Fibroblast of skin of right quadriceps (primary cell): ENCODE results near the gene ANO6.
"Not testable (repeated sequence)": the region's sequence is repeated elsewhere in the genome, so short reads cannot be mapped to it uniquely, and the experiment has no call there.

ENCODE experiments used
- DNase-seq: peaks from one replicate; pipeline ENCODE4 v3.0.0-alpha.2; 2013

Gene ANO6

DNA sequence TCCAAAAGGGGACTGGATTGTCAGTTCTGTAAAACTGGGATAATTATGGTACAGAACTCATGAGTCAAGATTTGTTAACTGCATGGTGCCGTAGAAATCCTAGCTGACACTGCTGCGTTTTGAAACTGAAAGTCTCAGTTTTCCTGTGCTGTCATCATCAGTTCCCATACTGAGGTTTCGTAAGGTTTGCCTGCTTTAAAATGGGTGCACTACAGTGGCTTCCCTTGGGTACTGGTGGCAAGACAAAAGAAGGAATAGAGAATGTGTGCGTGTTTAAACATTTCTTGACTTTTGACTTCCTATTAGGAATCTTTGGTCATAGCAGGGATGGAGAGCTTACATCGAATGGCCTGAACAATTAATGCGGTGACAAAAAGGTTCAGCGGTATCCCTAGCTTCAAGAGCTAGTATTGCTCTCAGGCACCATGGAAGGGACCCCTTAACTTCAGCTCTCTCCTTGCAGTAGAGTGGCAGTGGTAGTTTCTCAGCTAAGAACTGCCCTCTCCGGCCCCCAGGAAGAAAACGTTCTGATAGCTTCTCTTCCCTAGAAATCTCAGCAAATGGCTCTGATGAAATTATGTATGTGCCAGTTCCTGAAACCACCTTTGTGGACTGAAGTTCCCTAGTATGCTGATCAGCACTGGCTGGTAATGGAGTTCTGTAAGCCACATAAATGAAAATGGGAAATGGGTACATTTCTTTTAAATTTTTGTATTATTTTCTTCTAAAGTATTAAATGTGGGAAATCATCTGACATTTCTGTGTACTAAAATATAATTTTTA, 28.9 kb downstream of the ANO6 start:
- DNase-seq, result peak; percentile 27

DNA sequence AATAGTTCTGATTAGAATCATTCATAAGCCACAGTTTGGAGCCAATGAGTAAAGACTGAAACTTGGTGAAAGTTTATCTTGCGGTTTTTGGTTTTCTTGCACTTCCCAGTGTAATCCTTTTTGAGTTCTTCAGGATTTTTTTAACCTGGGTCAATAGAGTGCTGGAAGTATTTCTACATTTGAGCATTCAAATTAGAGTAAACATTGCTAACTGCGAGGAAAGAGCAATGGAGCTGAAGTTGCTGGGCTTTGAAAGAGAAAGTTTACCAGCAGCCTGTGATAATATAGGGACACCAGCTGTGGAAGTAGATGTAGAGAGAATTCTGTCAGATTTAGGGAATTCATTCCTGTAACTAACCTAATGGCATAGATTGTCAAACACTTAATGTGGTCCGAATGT, 30.3 kb downstream of the ANO6 start:
- no peak for DNase-seq

DNA sequence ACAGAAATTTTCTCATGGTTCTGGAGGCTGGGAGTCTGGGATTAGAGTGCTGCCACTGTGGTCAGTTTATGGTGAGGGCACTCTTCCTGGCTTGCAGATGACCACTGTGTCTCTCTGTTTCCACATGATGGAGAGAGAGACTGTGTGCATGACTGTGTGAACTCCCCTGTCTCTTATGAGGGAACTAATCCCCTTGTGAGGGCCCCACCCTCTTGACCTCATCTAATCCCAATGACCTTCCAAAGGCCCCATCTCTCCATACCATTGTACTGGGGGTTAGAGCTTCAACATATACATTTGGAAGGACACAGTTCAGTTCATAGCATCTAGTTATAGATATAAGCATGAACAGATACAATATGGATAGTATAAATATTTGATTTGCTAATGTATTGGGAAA, 31.7 kb downstream of the ANO6 start:
- no peak for DNase-seq

DNA sequence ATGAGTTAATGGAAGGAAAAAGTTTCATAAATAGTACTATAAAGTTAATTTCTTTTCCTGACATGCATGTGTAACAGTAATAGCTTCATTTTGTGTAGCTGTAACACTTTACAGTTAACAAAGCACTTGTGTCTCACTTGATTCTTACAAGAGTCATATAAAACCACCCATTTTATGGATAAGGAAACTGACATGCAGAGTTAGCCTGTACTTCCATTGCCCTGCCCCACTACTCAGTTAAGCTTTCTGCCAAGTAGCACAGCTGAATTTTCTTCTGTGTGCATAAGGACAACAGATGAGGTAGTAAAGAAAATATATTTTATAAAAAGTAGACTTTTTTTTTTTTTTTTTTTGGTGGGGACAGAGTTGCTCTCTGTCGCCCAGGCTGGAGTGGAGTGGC, 32.2 kb downstream of the ANO6 start:
- no peak for DNase-seq

DNA sequence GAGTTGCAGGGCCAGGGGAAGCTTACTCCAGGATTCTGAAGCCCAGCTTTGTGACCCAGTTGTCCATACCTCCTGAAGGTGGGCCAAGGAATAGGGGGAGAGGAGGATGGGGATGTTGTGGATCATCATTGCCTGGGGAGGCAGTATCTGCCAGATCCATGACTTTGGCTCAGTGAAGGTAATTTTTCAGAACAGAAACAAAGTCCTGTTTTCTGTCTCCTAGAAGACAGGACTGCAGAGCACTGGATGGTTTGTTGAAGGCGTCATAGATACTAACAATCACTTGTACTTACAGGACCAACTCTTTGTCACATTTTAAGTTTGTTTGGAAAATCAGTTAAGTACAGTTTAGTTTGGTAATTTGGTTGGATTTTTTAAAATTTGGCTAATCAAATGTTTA, 38.4 kb downstream of the ANO6 start:
- DNase-seq, result no peak

DNA sequence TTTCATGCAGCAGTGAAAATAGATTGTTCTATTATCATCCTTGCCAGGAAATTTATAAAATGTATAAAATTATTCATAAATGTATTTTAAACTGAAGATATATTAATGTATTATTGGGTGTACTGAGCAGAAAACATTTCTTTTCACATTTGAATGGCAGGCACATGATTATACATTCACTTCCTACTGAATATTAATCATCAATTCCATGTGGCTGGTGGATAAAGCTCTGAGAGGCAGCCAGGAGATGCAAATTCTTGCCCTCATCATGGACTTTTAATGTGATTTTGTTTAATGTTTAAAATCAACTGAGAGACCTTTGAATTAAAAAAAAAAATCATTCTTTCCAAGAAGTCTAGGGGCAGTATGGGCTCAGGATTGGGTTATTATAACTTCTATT, 40.8 kb downstream of the ANO6 start:
- no peak for DNase-seq

DNA sequence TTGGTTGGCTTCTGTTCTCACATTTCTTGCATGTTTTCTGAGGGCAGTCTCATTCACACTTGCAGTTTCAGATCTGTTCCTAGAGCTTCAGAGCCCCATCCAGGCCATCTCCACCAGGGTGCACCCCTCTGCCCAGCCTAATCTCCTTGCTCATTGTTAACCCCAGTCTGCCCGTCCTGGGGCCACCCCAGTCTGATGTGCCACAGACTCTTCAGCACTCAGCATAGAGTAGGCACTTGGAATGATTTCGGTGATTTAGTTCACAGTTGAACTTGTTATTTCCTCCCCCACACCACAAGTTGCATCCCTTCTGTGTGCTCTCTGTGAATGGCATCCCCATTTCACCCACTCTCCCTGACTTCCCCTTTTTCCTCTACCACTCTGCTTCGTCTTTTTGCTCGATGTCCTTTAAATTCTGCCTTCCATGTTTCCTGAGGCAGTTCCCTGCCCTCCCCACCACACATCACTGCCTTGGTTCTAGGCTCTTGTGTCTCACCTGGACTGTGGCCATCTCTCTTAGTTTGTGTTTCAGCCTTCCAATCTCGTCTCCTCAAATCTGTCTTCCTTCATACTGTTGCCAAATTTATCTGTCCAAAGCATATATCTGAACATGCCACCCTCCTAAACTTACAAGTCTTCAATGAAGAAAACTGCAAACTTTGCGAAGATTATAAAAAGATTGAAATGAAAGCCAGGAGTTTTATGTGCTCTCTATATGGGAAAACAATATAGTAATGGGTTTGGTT, 41.5 kb downstream of the ANO6 start:
- no peak for DNase-seq

DNA sequence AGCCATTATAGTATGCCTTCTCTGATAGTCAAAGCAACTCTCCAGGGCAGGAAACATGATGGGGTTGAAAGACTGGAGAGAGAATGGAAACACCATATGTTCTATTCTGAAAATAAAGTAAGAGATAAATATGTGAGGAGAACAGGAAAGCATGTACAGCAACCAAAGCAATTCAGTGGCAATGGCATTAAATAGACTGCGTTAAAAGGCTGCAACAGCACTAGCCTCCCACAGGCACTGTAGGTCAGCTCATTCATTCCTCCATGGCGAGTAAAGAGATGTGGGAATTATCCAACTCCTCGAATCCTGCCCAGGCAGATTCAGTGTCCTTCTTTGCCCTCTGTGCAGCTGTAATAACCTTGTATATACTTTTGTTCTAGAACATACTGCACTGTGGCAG, 43.8 kb downstream of the ANO6 start:
- DNase-seq, result peak; percentile 69

DNA sequence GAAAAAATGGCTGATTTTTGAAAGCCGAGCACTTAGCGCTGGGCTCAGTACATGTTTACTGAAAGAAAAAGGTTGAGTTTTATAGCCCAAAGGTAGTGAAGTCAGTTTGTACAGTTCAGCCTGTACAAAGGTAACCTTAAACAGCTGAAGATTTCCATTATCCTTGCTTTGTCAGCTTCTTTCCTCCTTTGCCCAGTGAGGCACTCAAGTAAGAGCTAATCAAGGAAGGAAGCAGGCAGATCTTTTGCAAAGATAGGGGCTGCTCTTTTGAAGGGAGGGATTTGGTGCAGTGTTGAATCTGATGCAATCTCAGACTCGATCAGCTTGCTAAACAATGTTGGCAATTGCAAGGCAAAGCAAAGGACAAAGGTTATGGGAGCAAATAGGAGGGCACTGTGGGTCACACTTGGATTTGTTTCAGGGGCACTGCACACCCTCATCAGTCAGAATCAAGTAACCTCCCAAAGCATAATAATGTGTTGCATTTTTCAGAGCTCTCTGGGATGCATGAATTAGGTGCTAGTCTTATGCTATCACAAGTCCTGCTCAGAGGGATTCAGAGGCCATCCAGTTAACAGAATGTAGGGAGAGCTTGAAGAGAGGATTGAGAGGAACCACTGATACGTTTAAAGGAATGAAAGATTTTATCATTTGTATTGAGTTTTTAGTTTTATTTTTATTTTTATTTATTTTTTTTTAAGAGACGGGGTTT, 44.4 kb downstream of the ANO6 start:
- DNase-seq, result peak; percentile 53

DNA sequence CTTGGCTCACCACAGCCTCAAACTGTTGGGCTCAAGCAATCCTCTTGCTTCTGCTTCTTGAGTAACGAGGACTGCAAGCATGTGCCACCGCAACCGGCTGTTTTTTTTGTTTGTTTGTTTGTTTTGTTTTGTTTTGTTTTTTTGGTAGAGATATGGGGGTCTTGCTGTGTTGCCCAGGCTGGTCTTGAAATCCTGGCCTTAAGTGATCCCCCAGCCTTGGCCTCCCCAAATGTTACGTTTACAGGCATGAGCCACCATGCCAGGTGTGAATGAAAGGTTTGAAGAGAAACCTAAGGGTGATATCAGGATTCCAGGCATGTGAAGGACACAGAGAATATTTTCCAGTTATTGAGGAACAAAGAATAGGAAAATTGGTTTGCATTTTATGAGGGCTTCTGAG, 45.0 kb downstream of the ANO6 start:
- DNase-seq, result no peak

DNA sequence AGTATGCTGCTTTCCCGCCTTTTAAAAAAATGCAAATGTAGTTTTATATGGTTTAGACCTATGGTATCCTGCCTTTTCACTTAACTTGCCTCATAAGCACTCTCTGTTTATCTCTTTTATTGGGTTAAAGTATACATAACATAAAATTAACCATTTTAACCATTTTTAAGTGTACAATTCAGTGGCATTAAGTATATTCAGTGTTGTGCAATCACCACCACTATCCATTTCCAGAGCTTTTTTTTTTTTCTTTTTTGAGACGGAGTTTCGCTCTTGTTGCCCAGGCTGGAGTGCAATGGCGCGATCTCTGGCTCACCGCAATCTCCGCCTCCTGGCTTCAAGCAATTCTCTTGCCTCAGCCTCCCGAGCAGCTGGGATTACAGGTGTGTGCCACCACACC, 46.3 kb downstream of the ANO6 start:
- DNase-seq, result not testable (repeated sequence)

DNA sequence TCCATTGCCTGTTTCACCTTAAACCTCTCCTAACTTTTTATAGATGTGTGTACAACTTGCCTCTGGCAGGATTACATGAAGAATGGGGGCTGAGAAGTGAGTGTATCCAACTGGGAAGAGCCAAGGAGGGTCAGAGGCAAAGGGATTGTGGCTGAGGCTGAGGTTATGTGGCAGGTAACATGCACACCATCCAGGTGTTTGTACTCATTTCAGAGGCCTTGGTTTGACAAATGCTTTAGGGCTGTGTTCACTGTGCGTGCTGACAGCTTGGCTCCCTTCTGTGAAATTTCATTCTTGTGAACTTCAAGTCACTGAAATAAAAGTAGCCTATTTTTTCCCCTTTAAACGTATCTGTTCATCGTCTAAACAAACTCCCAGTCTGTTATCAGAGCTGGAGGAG, 47.7 kb downstream of the ANO6 start:
- no peak for DNase-seq

DNA sequence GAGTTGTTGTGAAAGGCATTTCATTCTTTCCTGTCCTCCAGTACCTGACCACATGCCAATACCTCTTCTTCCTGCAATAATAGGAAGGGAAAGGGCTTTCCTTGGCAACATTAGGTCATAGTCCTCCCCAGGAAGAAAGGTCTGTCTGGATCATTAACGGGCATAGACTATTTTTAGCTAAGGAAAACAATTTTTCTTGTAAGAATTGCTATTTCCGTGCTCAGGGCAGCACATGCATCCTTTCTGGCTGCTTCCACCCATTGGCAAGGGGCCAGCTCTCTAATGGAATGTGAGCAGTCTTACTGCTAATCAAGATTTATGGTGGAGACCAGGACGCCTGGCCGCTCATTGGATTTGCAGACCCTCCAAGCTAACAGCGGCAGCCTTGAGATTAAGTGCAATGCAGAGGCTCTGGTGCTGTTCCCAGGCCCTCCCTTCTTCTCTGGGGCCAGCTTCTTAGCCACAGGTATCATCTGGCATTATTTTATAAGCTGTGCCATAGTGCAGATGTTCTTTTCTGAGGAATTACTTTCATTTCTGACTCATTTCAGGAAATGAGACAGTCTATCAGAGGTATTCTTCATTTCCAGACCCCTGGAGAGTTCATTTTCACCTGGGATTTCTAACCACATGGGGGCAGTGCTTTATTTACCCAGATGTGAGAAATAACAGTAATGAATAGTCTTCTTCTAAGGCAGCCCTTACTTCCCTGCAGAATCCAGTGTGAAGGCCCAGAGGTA, 52.9 kb downstream of the ANO6 start:
- DNase-seq, result peak; percentile 94

DNA sequence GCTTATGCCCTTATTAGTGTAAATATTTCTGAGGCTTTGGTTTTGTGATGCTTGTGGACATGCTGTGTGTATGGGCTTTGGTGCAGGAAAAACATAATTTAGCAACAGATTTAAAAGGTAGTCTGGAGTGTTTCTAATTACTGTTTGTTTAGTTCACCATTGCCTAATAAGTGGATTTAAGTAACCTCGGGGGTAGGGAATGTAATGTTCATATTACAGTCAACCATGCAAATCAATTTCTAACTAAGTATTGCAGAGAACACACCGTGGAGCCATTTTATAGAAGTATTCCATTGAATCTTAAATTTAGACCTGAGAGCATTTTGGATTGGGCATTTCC, 53.5 kb downstream of the ANO6 start:
- DNase-seq, result no peak

DNA sequence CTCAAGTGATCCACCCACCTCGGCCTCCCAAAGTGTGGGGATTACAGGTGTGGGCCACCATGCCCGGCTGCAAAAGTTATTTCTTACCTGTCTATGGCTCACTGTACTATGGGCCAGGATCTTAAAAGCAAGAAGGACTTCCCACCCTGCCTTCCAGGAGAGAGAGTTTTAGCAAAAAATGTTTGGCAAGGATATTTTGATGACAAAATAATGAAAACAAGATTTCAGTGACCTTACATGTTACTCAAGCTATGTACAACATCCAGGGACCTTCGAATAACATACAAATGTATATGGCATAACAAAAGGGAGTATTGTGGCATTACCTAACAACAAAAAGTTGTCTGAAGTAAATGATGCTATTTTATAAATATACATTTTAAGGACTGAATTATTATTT, 55.1 kb downstream of the ANO6 start:
- no peak for DNase-seq

DNA sequence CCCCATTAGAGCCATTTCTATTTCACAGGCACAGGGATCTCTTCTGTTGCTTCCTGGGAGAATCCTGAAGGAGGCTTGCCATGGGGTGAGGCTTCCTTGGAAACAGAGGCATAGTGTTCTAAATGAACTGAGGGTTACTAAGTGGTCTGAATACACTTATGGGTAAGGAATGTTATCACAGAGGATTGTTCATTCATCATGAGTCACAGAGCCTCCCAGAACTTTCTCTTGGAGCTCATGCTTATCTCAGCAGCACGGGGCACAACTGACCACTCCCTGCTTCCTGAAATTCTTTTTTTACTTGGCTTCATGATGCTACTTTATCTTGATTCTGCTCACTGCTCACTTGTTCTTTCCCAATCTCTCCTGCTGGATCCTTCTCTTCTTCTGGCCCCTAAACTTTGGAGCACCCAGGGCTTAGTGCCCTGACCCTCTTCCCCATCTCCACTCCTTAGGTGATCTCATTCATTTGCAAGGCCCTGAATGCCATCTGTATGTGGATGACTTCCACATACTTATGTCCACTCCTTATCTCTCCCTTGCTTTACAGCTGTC, 57.9 kb downstream of the ANO6 start:
- peak; percentile 93 for DNase-seq

DNA sequence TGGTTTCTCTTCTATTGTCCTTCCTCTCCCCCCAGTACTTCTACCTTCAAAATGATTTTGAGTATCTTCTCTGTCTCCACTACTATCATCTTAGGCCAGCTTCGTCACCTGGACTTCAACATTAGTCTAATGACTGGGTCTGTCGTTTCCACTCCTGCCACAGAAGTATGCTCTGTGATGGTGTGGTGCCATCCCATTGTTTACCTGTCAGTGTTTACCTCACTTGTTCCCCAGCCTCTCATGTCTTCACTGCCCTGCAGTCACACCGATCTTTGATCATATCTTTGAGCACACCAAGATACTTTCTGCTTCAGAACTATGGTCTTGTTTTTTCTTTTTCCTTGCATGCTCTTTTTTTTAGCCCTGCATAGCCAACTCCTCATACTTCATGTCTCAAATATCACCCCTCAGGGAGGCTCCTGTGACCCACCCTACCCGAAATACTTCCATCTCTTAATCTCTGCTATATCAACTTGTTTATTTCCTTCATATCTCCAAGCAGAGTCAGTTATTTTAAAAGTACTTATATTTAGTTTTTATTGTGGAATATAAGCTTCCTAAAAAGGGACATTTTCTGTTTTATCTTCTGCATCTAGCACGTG, 60.4 kb downstream of the ANO6 start:
- DNase-seq, result no peak

DNA sequence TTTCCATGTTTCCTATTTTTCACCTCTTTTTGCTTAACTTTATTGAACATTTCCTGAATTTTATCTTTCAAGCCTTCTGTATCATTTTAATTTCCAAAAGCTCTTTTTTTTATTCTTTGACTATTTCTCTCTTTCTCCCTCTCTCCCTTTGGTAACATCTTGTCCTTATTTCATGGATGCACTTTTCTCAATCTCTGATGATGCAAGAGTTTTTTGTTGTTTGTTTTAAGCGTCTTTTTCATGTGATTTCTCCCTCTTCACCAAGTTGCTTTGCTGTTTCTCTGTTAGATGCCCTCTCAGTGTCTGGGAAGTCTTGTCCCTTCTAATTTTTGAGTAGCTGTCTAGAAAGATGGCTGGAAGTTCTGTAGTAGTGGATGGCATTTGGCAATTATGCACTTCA, 62.6 kb downstream of the ANO6 start:
- no peak for DNase-seq

DNA sequence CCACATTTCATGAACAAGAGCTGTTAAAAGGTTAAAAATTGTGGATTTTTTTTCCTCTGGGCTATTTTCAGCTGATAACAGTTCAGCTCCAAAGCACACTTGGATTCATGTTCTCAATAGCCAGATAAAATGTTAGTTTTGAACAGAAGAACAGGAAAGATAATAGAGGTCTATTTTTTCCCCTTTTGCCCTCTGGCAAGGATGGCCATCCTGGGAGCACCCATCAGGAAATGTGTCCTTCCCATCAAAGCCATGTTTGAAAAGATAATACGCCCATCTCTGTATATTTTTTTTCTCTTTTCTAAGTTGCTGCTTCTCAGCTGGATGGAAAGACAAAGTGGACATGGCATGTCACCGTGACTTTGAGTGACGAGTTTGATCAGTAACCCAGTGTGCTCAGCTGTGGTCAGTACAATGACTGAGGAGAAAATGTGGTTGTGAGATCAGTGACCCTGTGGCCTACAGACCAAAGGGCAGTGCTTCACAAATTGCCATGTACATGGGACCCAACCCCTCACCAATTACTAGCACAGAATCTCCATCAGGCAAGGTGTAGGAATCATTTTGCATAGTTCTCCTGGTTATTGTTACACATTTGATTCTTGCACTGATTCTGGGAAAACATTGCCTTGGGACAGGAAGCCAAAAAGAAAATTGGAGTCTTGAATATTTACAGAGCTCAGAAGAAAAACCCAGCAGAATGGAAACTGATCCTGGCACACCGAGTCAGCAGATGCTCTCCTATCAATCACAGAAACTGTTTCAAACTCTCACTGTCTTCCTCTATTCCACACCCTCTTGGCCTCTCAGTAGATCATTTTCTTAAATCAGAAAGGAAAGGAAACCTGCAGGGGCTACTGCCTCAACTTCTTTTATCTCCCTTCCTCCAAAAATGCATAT, 64.3 kb downstream of the ANO6 start:
- DNase-seq, result no peak

DNA sequence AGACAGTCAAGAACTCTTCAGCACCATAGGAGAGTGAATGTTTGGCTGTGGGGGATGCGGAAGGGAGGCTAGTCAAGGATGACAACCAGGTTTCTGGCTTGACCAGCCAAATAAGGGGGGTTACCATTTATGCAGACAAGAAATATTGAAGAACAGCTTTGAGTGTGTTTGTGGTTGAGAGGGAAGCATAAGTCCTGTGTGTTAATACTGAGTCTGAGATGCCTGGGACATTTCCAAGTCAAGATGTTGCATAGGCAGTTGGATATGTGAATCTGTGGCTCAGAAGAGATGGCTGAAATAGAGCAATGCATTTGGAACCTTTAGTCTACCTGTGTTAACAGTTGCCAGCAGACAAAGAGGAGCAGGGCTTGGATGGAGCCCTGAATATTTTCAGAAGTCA, 66.1 kb downstream of the ANO6 start:
- no peak for DNase-seq

DNA sequence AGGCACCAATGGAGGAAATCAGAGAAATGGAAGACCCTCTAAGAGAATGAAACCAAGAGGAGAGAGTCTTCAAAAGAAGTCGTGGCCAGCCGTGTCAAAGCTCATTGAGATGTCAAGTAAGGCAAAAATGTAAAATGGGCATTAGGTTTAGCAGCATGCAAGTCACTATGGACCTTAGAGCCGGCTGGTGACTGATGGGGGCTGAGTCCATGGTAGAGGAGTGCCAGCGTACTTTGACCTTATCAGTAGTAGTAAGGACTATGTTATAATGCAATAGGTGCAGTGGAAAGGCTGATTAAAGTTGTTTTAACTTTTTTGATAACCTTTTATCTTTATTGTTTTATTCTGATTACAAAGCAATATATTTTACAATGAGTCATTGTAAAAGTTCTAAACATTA, 66.5 kb downstream of the ANO6 start:
- DNase-seq, result no peak
